ENCODE results near the gene MB. TPM values are rescaled to one million over a fixed set of nuclear protein-coding genes. Genes with fewer than 3 reads are reported as not detected.
A peak's percentile ranks its signal among the peaks of the same experiment; 100 is the strongest.

MB gene
- total RNA-seq, 1 experiment from 2014 or later, result not detected

DNA sequence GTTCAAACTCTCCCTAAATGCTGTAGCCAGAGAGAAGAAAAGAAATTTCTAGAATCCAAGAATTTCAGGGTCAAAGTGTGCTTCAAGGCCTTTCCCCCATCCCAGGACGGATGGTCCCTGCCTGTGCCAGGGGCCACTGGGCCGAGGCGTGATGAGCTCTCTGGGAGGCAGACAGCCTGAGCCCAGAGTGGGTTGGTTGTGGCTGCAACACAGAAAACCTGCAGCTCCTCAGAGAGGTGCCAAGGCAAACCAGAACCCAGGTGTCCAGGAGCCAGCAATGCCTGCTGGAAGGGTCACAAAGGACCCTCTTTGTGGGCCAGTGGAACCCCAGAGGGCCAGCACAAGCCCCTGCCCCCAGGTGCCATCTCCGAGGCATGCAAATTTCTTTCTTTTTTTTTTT is 28.5 kb upstream of the MB start:
- Histone ChIP-seq H3K9me2 (replicated peaks; ENCODE audit: insufficient read depth, low read length) (no peaks in the 10 kb centered on the region), H4K20me1 (ENCODE audit: insufficient read depth, low read depth, low read length) (no peaks in the 10 kb centered on the region), H3K9ac (ENCODE audit: low read length) (no peak overlapping the region), H3K27ac (ENCODE audit: low read length) (no peak overlapping the region), H3K27me3 (ENCODE audit: low read length) (no peaks in the 10 kb centered on the region), H2AFZ (ENCODE audit: low read length) (no peak overlapping the region), H3K4me2 (ENCODE audit: low read depth, low read length, poor library complexity, severe bottlenecking) (no peak overlapping the region), H3K36me3 (ENCODE audit: insufficient read depth, low read length) (no peaks in the 10 kb centered on the region), H3K9me3 (ENCODE audit: low read length) (no peaks in the 10 kb centered on the region), H3K4me1 (ENCODE audit: low read length) (peaks cover 31% of the 10 kb centered on the region), H3K79me2 (ENCODE audit: low read length) (no peaks in the 10 kb centered on the region), H3K4me3 (ENCODE audit: low read length) (no peak overlapping the region)
- DNase-seq, result no peak

- peaks cover 31% of the 10 kb centered on the region for H3K4me1 ChIP-seq (ENCODE audit: low read length)
- no peak overlapping the region for H3K4me3 ChIP-seq (ENCODE audit: low read length)
- no peaks in the 10 kb centered on the region for H3K36me3 ChIP-seq (ENCODE audit: insufficient read depth, low read length)
- H2AFZ ChIP-seq (ENCODE audit: low read length), result no peak overlapping the region
- no peaks in the 10 kb centered on the region for H3K9me2 ChIP-seq (replicated peaks; ENCODE audit: insufficient read depth, low read length)
- no peak overlapping the region for H3K9ac ChIP-seq (ENCODE audit: low read length)
- H3K79me2 ChIP-seq (ENCODE audit: low read length), result no peaks in the 10 kb centered on the region
- H3K27ac ChIP-seq (ENCODE audit: low read length), result no peak overlapping the region
- H4K20me1 ChIP-seq (ENCODE audit: insufficient read depth, low read depth, low read length), result no peaks in the 10 kb centered on the region
- no peaks in the 10 kb centered on the region for H3K27me3 ChIP-seq (ENCODE audit: low read length)
- no peak for DNase-seq
- no peak overlapping the region for H3K4me2 ChIP-seq (ENCODE audit: low read depth, low read length, poor library complexity, severe bottlenecking)
- H3K9me3 ChIP-seq (ENCODE audit: low read length), result no peaks in the 10 kb centered on the region
These were observed 26.9 kb upstream of the MB start for GRCh38 chr22:35643991-35644390.

- H3K36me3 ChIP-seq (ENCODE audit: insufficient read depth, low read length), result no peaks in the 10 kb centered on the region
- H3K27ac ChIP-seq (ENCODE audit: low read length), result no peak overlapping the region
- no peaks in the 10 kb centered on the region for H4K20me1 ChIP-seq (ENCODE audit: insufficient read depth, low read depth, low read length)
- no peak overlapping the region for H3K4me2 ChIP-seq (ENCODE audit: low read depth, low read length, poor library complexity, severe bottlenecking)
- no peaks in the 10 kb centered on the region for H3K9me3 ChIP-seq (ENCODE audit: low read length)
- no peak for DNase-seq
- H2AFZ ChIP-seq (ENCODE audit: low read length), result no peak overlapping the region
- H3K4me1 ChIP-seq (ENCODE audit: low read length), result peaks cover 15% of the 10 kb centered on the region
- no peaks in the 10 kb centered on the region for H3K27me3 ChIP-seq (ENCODE audit: low read length)
- H3K9ac ChIP-seq (ENCODE audit: low read length), result no peak overlapping the region
- H3K79me2 ChIP-seq (ENCODE audit: low read length), result no peaks in the 10 kb centered on the region
- no peaks in the 10 kb centered on the region for H3K9me2 ChIP-seq (replicated peaks; ENCODE audit: insufficient read depth, low read length)
- H3K4me3 ChIP-seq (ENCODE audit: low read length), result no peak overlapping the region
These were observed 25.2 kb upstream of the MB start for GRCh38 chr22:35642305-35642741.

DNA sequence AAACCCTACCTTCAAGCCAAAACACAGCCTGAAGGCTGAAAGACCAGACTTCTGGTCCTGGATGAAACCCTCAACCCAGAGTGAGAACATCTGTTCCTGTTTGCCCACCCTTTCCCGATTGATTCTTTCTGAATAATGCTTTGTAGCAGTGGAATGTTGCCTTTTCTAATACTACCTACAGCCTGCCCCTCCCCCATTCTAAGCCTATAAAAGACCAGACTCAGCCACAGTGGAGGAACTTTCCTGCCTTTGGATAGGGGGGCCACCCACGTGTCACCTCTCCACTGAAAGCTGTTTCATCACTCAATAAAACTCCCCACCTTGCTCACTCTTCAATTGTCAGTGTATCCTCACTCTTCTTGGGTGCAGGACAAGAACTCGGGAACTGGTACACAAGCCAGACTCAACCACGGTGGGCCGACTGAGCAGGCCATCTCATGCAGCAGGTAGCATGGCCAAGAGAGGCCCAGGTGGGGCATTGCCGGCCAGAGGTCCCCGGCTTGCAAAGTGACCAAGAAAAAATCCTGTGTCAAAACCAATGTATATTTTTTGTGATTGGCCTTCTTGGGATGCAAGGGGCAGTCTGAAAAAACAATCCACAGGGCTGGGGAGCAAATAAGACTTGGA is 24.5 kb upstream of the MB start:
- H3K27me3 ChIP-seq (ENCODE audit: low read length), result no peaks in the 10 kb centered on the region
- no peak overlapping the region for H3K9ac ChIP-seq (ENCODE audit: low read length)
- no peaks in the 10 kb centered on the region for H4K20me1 ChIP-seq (ENCODE audit: insufficient read depth, low read depth, low read length)
- H3K27ac ChIP-seq (ENCODE audit: low read length), result no peak overlapping the region
- no peaks in the 10 kb centered on the region for H3K36me3 ChIP-seq (ENCODE audit: insufficient read depth, low read length)
- H3K79me2 ChIP-seq (ENCODE audit: low read length), result no peaks in the 10 kb centered on the region
- no peak overlapping the region for H2AFZ ChIP-seq (ENCODE audit: low read length)
- no peak for DNase-seq
- H3K4me3 ChIP-seq (ENCODE audit: low read length), result no peak overlapping the region
- no peak overlapping the region for H3K4me2 ChIP-seq (ENCODE audit: low read depth, low read length, poor library complexity, severe bottlenecking)
- H3K9me2 ChIP-seq (replicated peaks; ENCODE audit: insufficient read depth, low read length), result no peaks in the 10 kb centered on the region
- H3K9me3 ChIP-seq (ENCODE audit: low read length), result no peaks in the 10 kb centered on the region
- H3K4me1 ChIP-seq (ENCODE audit: low read length), result peaks cover 8% of the 10 kb centered on the region

DNA sequence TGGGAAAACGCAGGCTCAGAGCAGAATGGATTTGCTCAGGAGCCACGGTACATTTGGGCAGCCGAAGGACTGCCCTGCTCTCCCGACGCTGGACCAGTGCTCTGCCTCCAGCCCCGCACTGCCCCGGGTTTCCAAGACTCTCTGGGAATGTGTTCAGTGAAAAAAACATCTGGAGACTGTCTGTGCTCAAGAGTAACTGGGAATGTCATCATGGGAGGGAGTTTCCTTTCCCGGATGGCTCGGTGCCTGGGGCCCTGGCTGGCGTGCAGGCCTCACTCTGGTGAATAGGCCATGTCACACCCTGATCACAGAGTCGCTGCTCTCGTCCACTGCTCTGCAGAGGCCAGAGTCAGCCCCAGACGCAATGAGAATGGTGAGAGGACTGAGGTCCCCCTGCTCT is 21.3 kb upstream of the MB start:
- peaks cover 7% of the 10 kb centered on the region for H3K4me1 ChIP-seq (ENCODE audit: low read length)
- H4K20me1 ChIP-seq (ENCODE audit: insufficient read depth, low read depth, low read length), result no peaks in the 10 kb centered on the region
- no peak overlapping the region for H2AFZ ChIP-seq (ENCODE audit: low read length)
- no peaks in the 10 kb centered on the region for H3K36me3 ChIP-seq (ENCODE audit: insufficient read depth, low read length)
- H3K79me2 ChIP-seq (ENCODE audit: low read length), result no peaks in the 10 kb centered on the region
- H3K4me2 ChIP-seq (ENCODE audit: low read depth, low read length, poor library complexity, severe bottlenecking), result no peak overlapping the region
- no peak overlapping the region for H3K27ac ChIP-seq (ENCODE audit: low read length)
- H3K9me2 ChIP-seq (replicated peaks; ENCODE audit: insufficient read depth, low read length), result no peaks in the 10 kb centered on the region
- DNase-seq, result no peak
- H3K27me3 ChIP-seq (ENCODE audit: low read length), result no peaks in the 10 kb centered on the region
- H3K9me3 ChIP-seq (ENCODE audit: low read length), result no peaks in the 10 kb centered on the region
- no peak overlapping the region for H3K4me3 ChIP-seq (ENCODE audit: low read length)
- H3K9ac ChIP-seq (ENCODE audit: low read length), result no peak overlapping the region

GRCh38 chr22:35638001-35638400 is 20.9 kb upstream of the MB start:
- no peak overlapping the region for H3K4me3 ChIP-seq (ENCODE audit: low read length)
- H3K27ac ChIP-seq (ENCODE audit: low read length), result no peak overlapping the region
- H3K9ac ChIP-seq (ENCODE audit: low read length), result no peak overlapping the region
- H4K20me1 ChIP-seq (ENCODE audit: insufficient read depth, low read depth, low read length), result no peaks in the 10 kb centered on the region
- H3K79me2 ChIP-seq (ENCODE audit: low read length), result no peaks in the 10 kb centered on the region
- no peaks in the 10 kb centered on the region for H3K9me2 ChIP-seq (replicated peaks; ENCODE audit: insufficient read depth, low read length)
- no peaks in the 10 kb centered on the region for H3K27me3 ChIP-seq (ENCODE audit: low read length)
- no peaks in the 10 kb centered on the region for H3K36me3 ChIP-seq (ENCODE audit: insufficient read depth, low read length)
- H3K4me2 ChIP-seq (ENCODE audit: low read depth, low read length, poor library complexity, severe bottlenecking), result no peak overlapping the region
- no peak for DNase-seq
- no peak overlapping the region for H2AFZ ChIP-seq (ENCODE audit: low read length)
- no peaks in the 10 kb centered on the region for H3K9me3 ChIP-seq (ENCODE audit: low read length)
- H3K4me1 ChIP-seq (ENCODE audit: low read length), result peaks cover 7% of the 10 kb centered on the region

DNA sequence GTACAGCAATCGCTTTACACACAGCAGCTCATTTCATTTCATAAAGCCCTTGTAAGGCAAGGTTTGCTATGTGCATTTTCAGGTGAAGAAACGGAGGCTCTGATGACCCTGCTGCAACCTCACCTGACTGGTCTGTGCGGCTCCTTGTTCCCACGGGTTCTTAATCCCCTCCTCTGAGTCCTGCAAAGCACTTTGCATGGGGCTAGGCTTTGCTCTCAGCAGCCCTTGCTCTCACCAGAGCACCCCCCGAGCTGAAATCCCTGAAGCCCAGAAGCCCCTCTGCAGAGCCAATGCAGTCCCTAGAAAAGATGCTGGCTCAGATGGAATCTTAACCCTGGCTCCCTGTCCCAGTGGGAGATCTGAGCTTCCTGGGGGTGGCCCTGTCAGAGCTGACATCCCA is 20.1 kb upstream of the MB start:
- Histone ChIP-seq H3K9ac (ENCODE audit: low read length) (no peak overlapping the region), H3K79me2 (ENCODE audit: low read length) (no peaks in the 10 kb centered on the region), H3K27ac (ENCODE audit: low read length) (no peak overlapping the region), H3K4me2 (ENCODE audit: low read depth, low read length, poor library complexity, severe bottlenecking) (no peak overlapping the region), H3K4me1 (ENCODE audit: low read length) (peaks cover 7% of the 10 kb centered on the region), H3K4me3 (ENCODE audit: low read length) (no peak overlapping the region), H4K20me1 (ENCODE audit: insufficient read depth, low read depth, low read length) (no peaks in the 10 kb centered on the region), H3K9me3 (ENCODE audit: low read length) (no peaks in the 10 kb centered on the region), H2AFZ (ENCODE audit: low read length) (no peak overlapping the region), H3K27me3 (ENCODE audit: low read length) (no peaks in the 10 kb centered on the region), H3K36me3 (ENCODE audit: insufficient read depth, low read length) (no peaks in the 10 kb centered on the region), H3K9me2 (replicated peaks; ENCODE audit: insufficient read depth, low read length) (no peaks in the 10 kb centered on the region)
- DNase-seq, result no peak

GRCh38 chr22:35634943-35635540 is 17.9 kb upstream of the MB start:
- H2AFZ ChIP-seq (ENCODE audit: low read length), result no peak overlapping the region
- peak; percentile 54 for DNase-seq

More at GRCh38 chr22:35634943-35635540, 17.9 kb upstream of the MB start:
- Histone ChIP-seq H3K9me2 (replicated peaks; ENCODE audit: insufficient read depth, low read length) (no peaks in the 10 kb centered on the region), H3K4me3 (ENCODE audit: low read length) (no peak overlapping the region), H3K9me3 (ENCODE audit: low read length) (no peaks in the 10 kb centered on the region), H3K27ac (ENCODE audit: low read length) (no peak overlapping the region), H3K4me1 (ENCODE audit: low read length) (peaks cover 7% of the 10 kb centered on the region), H3K79me2 (ENCODE audit: low read length) (no peaks in the 10 kb centered on the region), H3K9ac (ENCODE audit: low read length) (no peak overlapping the region), H3K36me3 (ENCODE audit: insufficient read depth, low read length) (no peaks in the 10 kb centered on the region), H3K27me3 (ENCODE audit: low read length) (no peaks in the 10 kb centered on the region), H4K20me1 (ENCODE audit: insufficient read depth, low read depth, low read length) (no peaks in the 10 kb centered on the region), H3K4me2 (ENCODE audit: low read depth, low read length, poor library complexity, severe bottlenecking) (no peak overlapping the region)
